C1 segment of cervical spinal cord (tissue), 14 donors: ENCODE results near the gene ZC3H10.
"Not testable (repeated sequence)": the region's sequence is repeated elsewhere in the genome, so short reads cannot be mapped to it uniquely, and the experiment has no call there.

Experiments
- DNase-seq, 14 donors: peaks; one replicate each; lab custom pipeline; 2025; lab: John Stamatoyannopoulos, UW

The ZC3H10 gene

DNA sequence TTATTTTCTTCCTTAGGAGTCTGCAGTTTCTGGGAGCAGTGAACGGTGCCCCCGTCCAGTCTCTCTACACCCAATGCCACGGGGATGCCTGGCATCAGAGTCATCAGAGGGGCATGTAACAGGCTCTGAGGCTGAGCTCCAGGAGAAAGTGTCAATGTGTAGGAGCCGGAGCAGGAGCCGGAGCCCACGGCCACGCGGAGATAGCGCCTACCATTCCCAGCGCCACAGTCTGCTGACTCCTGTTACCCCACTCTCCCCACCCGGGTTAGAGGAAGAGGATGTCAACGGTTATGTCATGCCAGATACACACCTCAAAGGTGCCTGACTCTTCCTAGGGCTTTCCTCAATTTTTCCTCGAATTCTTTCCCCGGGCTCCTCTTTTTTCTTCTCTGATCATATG is 17.0 kb upstream of the ZC3H10 start:
- no peak for DNase-seq

DNA sequence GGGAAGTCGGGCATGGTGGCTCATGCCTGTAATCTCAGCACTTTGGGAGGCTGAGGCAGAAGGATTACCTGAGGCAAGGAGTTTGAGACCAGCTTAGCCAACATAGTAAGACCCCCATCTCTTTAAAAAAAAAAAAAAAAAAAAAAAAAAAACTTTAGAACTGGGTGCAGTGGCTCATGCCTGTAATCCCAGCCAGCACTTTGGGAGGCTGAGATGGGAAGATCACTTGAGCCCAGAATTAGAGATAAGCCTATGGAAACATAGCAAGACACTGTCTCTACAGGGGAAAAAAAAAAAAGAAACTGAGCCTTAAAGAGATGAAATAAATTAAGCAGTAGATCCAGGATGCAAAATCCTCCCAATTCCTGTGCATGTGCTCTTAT is 15.4 kb upstream of the ZC3H10 start:
- DNase-seq = no peak

DNA sequence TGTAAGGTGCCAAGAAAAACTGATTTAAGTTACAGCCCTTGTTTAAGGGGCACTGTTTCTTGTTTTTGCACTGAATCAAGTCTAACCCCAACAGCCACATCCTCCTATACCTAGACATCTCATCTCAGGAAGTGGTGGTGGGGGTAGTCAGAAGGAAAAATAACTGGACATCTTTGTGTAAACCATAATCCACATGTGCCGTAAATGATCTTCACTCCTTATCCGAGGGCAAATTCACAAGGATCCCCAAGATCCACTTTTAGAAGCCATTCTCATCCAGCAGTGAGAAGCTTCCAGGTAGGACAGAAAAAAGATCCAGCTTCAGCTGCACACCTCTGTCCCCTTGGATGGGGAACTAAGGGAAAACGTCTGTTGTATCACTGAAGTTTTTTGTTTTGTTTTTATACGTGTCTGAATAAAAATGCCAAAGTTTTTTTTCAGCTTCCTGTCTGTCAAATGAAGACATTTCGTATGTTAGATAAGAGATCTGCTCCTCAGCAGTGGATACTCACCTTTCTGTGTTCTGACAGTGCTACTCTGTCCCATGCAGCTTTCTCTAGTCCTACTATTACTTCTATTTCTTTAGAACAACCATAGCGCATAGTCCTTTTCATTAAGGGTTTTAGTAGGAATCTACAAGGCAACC is 14.9 kb upstream of the ZC3H10 start:
- DNase-seq = no peak

- DNase-seq = no peak
These were observed 14.3 kb upstream of the ZC3H10 start for GRCh38 chr12:56103823-56104108.

- peak; percentile 73 to 97 (median 94) for DNase-seq
These were observed 13.8 kb upstream of the ZC3H10 start, which contains the start of gene PA2G4 for GRCh38 chr12:56104109-56104814. Gene PA2G4, plus strand, starts transcription at chr12:56104559. Its CDS starts 179 bp downstream, at chr12:56104738.

DNA sequence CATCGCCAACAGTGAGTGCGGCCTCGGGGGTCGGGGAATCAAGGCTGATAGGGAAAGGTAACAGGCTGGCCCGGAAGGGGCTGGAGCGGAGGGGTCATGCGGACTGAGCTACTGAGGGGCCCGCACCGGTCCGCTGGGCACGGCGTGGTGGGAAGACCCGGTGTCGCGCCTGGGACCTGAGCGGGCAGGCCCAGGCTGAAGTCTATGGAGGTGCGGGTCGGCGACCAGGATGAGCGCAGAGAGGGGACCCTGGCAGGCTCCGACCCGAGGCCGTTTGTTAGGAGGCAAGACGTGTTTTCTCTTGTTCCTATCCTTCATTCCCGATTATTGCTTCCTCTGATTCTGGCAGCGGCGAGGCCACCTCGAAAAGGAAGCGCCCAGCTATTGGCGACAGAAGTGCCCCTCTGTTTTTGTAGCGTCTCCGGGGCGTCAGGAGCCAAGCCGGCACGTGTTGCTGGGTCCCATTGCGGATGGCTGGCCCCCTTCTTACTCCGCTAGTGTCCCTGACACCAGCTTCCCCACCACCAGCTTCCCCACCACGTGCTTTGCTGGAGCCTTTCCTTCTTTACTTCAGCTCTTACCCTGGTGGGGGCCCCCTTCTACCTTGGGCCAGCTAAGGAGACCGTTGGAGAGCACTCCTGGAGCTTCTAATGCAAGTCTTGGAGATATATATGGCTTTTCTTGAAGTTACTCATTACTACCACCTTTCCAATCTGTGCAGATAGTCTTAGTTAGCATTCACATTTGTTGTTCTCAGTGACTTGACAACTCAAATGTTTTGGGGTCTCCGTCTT is 13.1 kb upstream of the ZC3H10 start:
- DNase-seq = peak in 2 of 14 donors; percentile 36 to 41

DNA sequence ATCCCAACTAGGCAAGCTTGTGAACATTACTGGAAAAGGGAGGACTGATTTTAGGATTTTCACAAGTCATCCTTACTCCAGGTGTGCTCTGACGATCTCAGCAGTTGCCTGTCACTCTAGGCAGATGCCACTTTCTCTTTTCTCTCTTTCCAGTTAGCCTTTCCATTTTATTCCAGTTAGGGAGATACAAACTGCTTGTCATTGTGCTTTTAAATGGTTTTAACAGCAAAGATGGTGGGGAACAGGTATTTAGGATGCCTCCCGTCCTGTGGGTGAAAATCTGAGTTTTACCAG is 12.5 kb upstream of the ZC3H10 start:
- no peak for DNase-seq

GRCh38 chr12:56107242-56107641 is 10.8 kb upstream of the ZC3H10 start:
- no peak for DNase-seq

- no peak for DNase-seq
These were observed 7.5 kb upstream of the ZC3H10 start for GRCh38 chr12:56110571-56110970.

- DNase-seq = no peak
These were observed 4.0 kb upstream of the ZC3H10 start for GRCh38 chr12:56114084-56114483.

DNA sequence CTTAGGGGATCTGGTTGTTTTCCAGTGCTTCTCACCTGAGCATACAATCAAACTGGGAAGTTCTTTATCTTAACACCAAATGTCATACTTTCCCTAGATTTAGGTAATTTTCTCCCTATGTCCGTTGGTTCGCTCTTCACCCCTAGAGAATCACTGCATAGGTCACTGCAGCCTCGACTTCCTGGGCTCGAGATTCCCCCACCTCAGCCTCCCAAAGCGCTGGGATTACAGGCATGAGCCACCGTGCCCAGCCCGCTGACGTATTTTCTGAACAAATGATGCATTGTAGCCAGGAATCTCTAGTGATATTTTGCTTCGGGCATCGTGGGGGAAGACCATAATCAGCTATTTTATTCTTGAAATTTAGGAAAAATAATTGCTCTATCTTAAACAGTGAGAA is 2.7 kb upstream of the ZC3H10 start:
- DNase-seq = peak in 1 of 14 donors; percentile 12

DNA sequence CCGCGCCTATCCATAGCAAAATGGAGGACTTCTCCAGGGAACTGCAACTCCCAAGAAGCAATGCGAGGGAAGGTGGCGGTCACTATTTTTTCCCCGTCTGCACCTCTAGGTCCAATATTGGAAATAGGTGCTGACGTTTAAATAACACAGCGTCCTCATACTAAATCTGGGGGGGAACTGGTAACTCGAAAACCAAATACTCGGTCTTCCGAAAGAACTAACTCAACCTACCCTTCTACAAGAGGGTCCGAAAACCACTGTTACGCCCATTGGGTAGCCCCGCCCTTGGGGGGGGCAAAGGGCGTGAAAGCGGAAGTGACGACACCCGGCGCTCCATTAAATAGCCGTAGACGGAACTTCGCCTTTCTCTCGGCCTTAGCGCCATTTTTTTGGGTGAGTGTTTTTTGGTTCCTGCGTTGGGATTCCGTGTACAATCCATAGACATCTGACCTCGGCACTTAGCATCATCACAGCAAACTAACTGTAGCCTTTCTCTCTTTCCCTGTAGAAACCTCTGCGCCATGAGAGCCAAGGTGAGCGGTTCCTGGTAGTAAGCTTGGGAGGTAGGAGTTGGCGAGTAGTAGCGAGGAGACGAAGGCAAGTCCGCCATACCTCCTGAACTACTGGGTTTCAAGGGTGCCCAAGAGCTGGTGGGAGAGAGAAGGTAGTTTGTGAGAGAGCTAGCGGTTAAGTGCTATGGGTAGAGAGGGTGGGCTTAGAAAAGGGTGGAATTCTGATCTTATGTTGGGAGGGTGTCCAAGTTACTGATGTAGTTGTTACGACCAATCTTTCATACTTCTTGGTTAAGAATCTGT is 1.6 kb upstream of the ZC3H10 start, which contains the start of gene RPL41:
Gene RPL41, plus strand, starts transcription at position 367 of the 815 bp plus-strand sequence.
- DNase-seq = peak; percentile 47 to 96 (median 89)

GRCh38 chr12:56117082-56117706 is 872 bp upstream of the ZC3H10 start:
- not testable (repeated sequence) for DNase-seq

DNA sequence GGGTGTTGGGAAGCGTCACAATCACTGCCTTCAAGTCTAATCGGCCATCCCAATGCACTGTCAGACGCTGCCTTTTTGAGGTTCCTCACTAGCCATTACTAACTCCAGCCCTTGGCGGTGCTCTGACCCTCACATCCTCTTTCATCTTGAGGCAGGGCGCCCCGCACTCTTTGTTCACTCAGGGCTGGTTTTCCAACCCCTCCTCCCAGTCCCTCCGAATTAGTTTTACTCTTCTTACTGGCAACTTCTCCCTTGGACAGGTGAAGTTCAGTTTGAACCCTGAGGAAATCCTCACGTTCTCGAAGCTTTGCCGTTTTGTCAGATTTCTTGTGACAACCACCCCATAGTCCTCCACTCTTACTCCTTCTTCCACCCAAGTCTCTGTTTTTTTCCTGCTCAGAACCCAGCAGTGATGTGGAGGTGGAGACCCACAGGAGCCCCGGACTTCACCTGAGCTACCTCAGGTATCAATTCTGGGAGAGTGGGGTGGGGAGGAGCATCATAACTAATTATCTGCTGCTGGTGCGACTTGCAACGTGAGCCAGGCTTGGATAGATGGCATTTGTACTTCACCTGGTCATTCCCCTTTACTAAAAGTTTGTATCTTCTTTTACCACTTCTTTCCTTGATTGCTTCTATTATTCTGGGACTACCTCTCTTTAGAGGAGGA is 757 bp downstream of the ZC3H10 start:
- no peak for DNase-seq

DNA sequence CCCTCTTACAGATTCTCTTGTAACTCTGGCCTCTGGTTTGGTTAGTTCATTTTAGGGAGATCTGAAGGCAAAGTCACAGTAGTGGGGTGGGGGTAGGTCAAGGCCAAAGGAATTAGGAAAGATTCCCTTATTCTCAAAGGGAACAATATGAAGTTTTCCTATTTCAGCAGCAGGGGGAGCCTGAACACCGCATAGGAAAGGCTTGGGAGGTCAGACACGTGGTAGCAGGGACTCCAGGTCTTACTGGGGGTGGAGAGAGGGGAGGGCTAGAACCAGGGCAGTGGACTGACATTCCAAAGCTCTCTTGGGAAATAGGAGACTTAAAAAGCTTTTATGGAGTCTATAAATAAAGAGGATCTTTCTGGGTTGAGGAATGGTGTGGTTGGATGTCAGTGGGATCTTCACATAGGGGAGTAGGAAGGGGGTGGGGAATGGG is 1.3 kb downstream of the ZC3H10 start:
- peak in 10 of 14 donors; percentile 8 to 53 (median 30) for DNase-seq

GRCh38 chr12:56120158-56120846 is 2.2 kb downstream of the ZC3H10 start:
- no peak for DNase-seq

DNA sequence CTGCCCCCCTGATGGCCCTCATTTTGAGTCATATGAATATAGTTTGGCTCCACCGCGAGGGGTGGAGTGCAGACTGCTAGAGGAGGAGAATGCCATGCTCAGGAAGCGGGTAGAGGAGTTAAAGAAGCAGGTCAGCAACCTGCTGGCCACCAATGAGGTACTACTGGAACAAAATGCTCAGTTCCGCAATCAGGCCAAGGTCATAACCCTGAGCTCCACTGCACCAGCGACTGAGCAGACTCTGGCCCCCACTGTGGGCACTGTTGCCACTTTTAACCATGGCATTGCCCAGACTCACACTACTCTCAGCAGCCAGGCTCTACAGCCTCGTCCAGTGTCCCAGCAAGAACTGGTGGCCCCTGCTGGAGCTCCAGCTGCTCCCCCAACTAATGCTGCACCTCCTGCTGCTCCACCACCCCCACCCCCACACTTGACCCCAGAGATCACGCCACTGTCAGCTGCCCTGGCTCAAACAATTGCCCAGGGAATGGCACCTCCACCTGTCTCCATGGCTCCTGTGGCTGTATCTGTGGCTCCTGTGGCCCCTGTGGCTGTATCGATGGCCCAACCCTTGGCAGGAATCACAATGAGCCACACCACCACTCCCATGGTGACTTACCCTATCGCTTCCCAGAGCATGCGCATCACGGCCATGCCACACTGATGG is 3.3 kb downstream of the ZC3H10 start:
- no peak for DNase-seq

DNA sequence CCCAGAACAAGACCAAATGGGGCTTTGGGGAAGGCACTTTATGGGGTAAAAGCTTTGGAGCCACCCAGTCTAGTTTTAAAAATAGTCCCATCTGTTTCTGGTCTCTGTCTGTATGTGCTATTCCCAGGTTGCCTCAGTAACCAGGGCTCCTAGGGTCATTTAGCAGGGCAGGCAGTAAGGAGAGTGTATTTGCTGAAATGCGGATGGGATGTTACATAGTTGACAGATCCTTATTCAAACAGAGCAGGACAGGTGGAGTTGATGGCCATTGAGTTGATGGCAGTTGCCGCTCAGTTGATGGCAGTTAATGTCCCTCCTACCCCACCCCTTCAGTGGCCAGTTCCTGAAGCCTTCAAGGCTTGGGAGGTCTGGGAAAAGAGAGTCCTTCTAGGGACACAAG is 4.6 kb downstream of the ZC3H10 start:
- no peak for DNase-seq

DNA sequence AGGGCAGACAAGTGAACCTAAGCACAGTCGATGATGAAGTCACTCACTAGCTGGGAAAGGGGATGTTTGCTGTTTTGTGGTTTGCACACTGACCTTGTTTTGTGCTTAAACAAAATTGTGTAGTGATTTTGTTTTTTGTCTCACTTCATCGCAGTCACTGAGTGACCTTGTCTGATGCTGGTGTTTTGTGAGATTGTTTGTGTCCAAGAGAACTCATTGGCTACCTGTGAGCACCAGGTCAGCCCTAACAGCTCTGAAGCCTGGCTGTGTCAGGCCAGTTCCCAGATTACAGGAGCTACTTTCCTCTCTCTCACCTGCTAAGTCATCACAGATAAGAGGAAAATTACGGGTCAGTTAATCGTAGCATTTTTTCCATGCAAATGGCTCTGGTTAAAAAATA is 6.1 kb downstream of the ZC3H10 start:
- no peak for DNase-seq
